Measurements from ENCODE around the gene FAM181B.
A peak's percentile ranks its signal among the peaks of the same experiment; 100 is the strongest.

The FAM181B gene

DNA sequence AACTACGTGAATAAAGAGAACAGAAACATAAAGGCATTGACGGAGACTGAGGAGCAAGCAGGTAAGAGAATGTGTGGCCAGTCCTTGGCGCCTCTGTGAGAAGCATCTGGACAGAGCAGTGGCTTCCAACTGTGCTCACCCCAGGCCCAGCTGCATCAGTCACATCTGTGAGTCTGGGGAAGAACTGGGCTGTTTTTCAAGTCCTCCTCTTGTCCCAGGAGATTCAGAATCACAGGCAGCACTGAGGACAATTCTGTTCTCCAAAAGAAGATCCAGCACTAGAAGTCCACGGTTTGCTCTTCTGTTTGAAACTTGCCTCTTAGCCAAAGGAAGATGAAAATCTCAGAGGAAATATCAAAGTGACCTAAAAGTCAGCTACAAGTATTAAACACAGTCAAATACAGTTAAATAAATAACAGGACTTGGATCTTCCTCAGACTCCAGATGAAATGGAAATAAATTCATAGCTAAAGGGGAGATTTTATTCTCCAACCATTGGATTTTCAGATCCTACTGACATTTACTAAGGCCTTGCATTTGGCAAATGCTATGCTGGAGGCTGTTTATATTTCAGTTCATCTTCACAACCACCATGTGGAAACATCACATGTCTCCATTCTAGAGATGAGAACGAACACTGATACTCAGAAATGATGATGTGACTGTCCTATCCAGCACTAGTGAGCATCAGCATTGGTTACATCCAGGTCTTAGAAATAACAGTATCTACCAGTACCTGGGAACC lies 14.1 kb downstream of the FAM181B start:
- no peaks in the 10 kb centered on the region for H3K36me3 ChIP-seq (ENCODE audit: low read depth)
- TF ChIP-seq, protein P1, sequence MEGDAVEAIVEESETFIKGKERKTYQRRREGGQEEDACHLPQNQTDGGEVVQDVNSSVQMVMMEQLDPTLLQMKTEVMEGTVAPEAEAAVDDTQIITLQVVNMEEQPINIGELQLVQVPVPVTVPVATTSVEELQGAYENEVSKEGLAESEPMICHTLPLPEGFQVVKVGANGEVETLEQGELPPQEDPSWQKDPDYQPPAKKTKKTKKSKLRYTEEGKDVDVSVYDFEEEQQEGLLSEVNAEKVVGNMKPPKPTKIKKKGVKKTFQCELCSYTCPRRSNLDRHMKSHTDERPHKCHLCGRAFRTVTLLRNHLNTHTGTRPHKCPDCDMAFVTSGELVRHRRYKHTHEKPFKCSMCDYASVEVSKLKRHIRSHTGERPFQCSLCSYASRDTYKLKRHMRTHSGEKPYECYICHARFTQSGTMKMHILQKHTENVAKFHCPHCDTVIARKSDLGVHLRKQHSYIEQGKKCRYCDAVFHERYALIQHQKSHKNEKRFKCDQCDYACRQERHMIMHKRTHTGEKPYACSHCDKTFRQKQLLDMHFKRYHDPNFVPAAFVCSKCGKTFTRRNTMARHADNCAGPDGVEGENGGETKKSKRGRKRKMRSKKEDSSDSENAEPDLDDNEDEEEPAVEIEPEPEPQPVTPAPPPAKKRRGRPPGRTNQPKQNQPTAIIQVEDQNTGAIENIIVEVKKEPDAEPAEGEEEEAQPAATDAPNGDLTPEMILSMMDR (IDR thresholded peaks at IDR 0.05; ENCODE audit: poor library complexity, severe bottlenecking), result no peak
- DNase-seq (ENCODE audit: low spot score) (no peak), ATAC-seq (ENCODE audit: low read depth) (no peak)
- H3K27me3 ChIP-seq (ENCODE audit: insufficient read depth, poor library complexity, severe bottlenecking), result no peaks in the 10 kb centered on the region
- no peaks in the 10 kb centered on the region for H3K4me1 ChIP-seq (ENCODE audit: insufficient read depth, poor library complexity, severe bottlenecking)
- H3K27ac ChIP-seq (ENCODE audit: poor library complexity, severe bottlenecking), result no peak overlapping the region
- H3K4me3 ChIP-seq (ENCODE audit: severe bottlenecking), result no peak overlapping the region
- no peaks in the 10 kb centered on the region for H3K9me3 ChIP-seq (ENCODE audit: severe bottlenecking)

DNA sequence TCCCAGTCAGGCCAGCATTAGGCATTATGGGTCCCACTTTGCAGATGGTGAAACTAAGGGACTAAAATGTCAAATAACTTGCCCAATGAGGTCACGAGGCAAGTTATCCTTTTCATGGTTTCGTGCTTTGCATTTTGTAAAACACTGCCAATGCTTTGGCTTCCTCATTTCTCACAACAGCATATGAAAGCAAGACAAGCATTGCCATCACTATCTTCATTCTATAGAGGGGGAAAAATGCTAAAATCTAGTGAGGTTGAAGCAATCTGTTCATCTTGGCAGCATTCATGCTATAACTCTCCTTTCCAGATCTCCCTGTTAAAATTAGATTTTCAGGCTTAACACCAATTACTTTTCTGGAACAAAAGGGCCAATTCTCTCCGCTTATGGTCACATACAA lies 14.8 kb downstream of the FAM181B start:
- no peaks in the 10 kb centered on the region for H3K27me3 ChIP-seq (ENCODE audit: insufficient read depth, poor library complexity, severe bottlenecking)
- ATAC-seq (ENCODE audit: low read depth) (no peak), DNase-seq (ENCODE audit: low spot score) (no peak)
- H3K4me1 ChIP-seq (ENCODE audit: insufficient read depth, poor library complexity, severe bottlenecking), result no peaks in the 10 kb centered on the region
- no peak overlapping the region for H3K27ac ChIP-seq (ENCODE audit: poor library complexity, severe bottlenecking)
- no peaks in the 10 kb centered on the region for H3K36me3 ChIP-seq (ENCODE audit: low read depth)
- H3K4me3 ChIP-seq (ENCODE audit: severe bottlenecking), result no peak overlapping the region
- TF ChIP-seq, protein P1 (IDR thresholded peaks at IDR 0.05; ENCODE audit: poor library complexity, severe bottlenecking), result no peak
- no peaks in the 10 kb centered on the region for H3K9me3 ChIP-seq (ENCODE audit: severe bottlenecking)

DNA sequence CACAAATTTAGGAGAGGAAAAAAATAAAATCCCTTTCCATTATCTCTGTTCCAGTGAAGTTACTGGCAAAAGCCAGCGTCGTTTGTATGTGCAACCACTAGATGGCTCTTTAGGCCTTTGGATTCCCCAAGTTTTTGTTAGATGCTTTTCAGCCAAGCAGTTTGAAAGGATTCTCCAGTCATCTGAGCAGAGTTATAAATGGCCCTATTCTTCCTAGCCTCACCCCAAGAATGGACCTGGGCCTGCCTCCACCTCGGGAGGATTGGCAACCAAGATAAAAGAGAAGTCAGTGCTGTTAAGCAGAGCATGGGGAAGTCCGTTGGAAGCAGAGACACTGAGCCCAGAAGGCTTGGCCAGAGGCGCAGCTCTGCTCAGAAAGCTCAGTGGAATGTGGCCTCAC lies 15.4 kb downstream of the FAM181B start:
- TF ChIP-seq, protein P1 (IDR thresholded peaks at IDR 0.05; ENCODE audit: poor library complexity, severe bottlenecking), result peak; percentile 83
- H3K4me1 ChIP-seq (ENCODE audit: insufficient read depth, poor library complexity, severe bottlenecking), result no peaks in the 10 kb centered on the region
- H3K9me3 ChIP-seq (ENCODE audit: severe bottlenecking), result no peaks in the 10 kb centered on the region
- DNase-seq (ENCODE audit: low spot score), result no peak
- H3K36me3 ChIP-seq (ENCODE audit: low read depth), result no peaks in the 10 kb centered on the region
- H3K4me3 ChIP-seq (ENCODE audit: severe bottlenecking), result no peak overlapping the region
- no peaks in the 10 kb centered on the region for H3K27me3 ChIP-seq (ENCODE audit: insufficient read depth, poor library complexity, severe bottlenecking)
- peak; percentile 67 for ATAC-seq (ENCODE audit: low read depth)
- H3K27ac ChIP-seq (ENCODE audit: poor library complexity, severe bottlenecking), result no peak overlapping the region

DNA sequence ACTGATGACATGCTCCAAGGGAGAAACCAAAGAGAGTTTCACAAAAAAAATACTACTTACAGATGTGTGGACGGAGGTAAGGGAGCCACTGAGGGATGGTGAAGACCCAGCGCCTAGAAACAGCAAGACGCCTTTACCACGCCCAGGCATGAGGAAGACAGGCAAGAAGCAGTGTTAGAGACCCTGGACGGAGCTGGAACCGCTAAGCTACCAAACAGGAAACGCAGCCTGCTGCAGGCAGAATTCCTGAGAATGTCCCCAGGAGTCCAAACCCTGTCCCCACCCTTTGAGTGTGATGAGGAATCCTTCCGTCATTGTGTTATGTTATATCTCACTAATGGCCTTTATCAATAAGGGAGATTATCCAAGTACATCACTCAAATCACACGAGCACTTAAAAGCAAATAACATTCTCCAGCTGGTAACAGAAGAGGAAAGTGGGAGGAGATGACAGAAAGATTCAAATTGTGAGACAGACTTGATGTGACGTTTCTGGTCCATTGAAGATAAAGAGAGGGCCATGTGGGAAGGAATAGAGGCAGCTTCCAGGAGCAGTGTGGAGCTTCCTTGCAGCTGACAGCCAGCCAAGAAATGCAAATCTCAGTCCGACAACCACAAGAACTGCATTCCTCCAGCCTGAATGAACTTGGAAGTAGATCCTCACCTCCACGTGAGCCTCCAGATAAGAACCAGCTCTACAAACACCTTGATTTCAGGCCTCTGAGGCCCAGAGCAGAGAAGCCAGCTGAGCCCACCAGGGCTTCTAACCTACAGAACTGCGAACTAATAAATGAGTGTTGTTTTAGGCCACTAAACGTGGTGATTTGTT lies 19.1 kb downstream of the FAM181B start:
- Histone ChIP-seq H3K27me3 (ENCODE audit: insufficient read depth, poor library complexity, severe bottlenecking) (no peaks in the 10 kb centered on the region), H3K9me3 (ENCODE audit: severe bottlenecking) (no peaks in the 10 kb centered on the region), H3K36me3 (ENCODE audit: low read depth) (no peaks in the 10 kb centered on the region), H3K4me3 (ENCODE audit: severe bottlenecking) (no peak overlapping the region), H3K27ac (ENCODE audit: poor library complexity, severe bottlenecking) (no peak overlapping the region), H3K4me1 (ENCODE audit: insufficient read depth, poor library complexity, severe bottlenecking) (no peaks in the 10 kb centered on the region)
- no peak for ATAC-seq (ENCODE audit: low read depth)
- DNase-seq (ENCODE audit: low spot score), result no peak
- TF ChIP-seq, protein P1 (IDR thresholded peaks at IDR 0.05; ENCODE audit: poor library complexity, severe bottlenecking), result no peak

All from RWPE2 (cell line).